ENCODE measurements around the gene TM7SF2. TPM values are rescaled to one million over a fixed set of nuclear protein-coding genes. Genes with fewer than 3 reads are reported as not detected.
A peak's percentile ranks its signal among the peaks of the same experiment; 100 is the strongest.

Gene TM7SF2
- total RNA-seq, 2 experiments from 2014 or later: 20.0 to 20.4 TPM

DNA sequence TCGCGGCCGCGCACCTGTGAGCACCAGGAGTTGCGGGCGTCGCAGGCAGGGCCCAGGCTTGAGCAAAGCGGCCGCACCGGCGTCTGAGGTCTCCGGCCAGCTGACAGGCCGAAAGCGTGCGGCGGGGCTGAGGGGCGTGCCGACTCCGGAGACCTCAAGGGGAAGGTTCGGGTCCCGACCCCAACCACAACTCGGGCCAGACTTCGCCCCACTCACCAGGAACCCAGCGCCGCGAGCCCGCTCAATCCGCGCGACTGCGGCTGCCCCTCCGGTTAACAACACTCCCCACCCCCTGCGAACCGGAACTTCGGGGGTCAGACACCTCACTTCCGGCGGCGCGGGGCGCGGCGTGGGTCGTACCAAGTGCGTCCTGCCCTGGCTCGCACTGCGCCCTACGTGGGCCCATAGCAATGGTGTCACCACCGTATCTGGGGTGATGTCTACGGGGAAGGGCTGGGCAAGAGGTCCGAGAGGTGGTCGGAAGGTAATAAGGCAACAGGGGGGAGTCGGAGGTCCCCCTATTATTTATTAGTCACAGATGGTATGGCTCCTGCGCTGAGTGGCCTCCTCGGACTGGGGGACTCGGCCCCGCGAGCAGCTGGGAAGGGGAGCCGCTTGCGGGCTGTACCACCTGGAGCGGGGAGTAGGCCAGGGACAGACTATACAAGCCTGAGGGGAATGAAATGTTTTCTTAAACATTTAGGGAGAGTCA is 22.7 kb downstream of the TM7SF2 start, which contains the start of gene SYVN1:
SYVN1 (minus strand) TSS at position 280 of the 712 bp plus-strand sequence. CDS start 918 bp downstream, outside the sequence.
- Mint-ChIP-seq H3K27ac (peak within 1 kb of the TSS; percentile 100), H3K27me3 (no peaks in the 10 kb centered on the region), H3K4me3 (peak within 1 kb of the TSS; percentile 99), H3K4me1 (ENCODE audit: low read depth) (peaks cover 45% of the 10 kb centered on the region), H3K36me3 (ENCODE audit: low read depth) (peaks cover 57% of the 10 kb centered on the region), H3K9me3 (no peaks in the 10 kb centered on the region)
- peak within 1 kb of the TSS; percentile 83 for H3K4me3 ChIP-seq (ENCODE audit: low read length)
- CTCF ChIA-PET: interaction anchor here (1.4 to 2.3 kb wide), 6 partner anchors 17 to 121 kb away, joined by 3 to 11 read pairs (median 5); partner anchors contain the start of genes ARL2, TM7SF2 and ZNHIT2
- TF ChIP-seq, protein P1, sequence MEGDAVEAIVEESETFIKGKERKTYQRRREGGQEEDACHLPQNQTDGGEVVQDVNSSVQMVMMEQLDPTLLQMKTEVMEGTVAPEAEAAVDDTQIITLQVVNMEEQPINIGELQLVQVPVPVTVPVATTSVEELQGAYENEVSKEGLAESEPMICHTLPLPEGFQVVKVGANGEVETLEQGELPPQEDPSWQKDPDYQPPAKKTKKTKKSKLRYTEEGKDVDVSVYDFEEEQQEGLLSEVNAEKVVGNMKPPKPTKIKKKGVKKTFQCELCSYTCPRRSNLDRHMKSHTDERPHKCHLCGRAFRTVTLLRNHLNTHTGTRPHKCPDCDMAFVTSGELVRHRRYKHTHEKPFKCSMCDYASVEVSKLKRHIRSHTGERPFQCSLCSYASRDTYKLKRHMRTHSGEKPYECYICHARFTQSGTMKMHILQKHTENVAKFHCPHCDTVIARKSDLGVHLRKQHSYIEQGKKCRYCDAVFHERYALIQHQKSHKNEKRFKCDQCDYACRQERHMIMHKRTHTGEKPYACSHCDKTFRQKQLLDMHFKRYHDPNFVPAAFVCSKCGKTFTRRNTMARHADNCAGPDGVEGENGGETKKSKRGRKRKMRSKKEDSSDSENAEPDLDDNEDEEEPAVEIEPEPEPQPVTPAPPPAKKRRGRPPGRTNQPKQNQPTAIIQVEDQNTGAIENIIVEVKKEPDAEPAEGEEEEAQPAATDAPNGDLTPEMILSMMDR (IDR thresholded peaks at IDR 0.05): no peak
- POLR2A ChIA-PET: interaction anchor here (0.6 to 4.4 kb wide), 37 partner anchors 10 to 1155 kb away, joined by 3 to 136 read pairs (median 6); partner anchors contain the start of genes ARL2, CAPN1, CDC42EP2 and CDCA5
- intact Hi-C loops (cut with DNase I, micrococcal nuclease): loop anchor here (1.0 to 5.0 kb wide), 3 partner anchors 18 to 217 kb away; partner anchors contain the start of genes ATG2A (in 1 of the 2), VPS51 (in 1 of the 2) and ZNHIT2 (in 1 of the 2)
- no peaks in the 10 kb centered on the region for H3K9me3 ChIP-seq (ENCODE audit: control insufficient read depth in 1 of 2, insufficient read depth in 1 of 2, low read length in 2 of 2)
- peak within 1 kb of the TSS; percentile 96 to 99 for H3K27ac ChIP-seq (ENCODE audit: low read depth in 1 of 2, low read length in 2 of 2)
- peak; percentile 86 to 96 (median 90) for DNase-seq
- peaks cover 38% of the 10 kb centered on the region for H3K36me3 ChIP-seq (ENCODE audit: insufficient read depth, low read length)
- peak; percentile 67 for ATAC-seq (ENCODE audit: poor library complexity)
- H3K27me3 ChIP-seq (ENCODE audit: control insufficient read depth in 1 of 2, insufficient read depth in 2 of 2, low read length in 2 of 2): no peaks in the 10 kb centered on the region
- peaks cover 47% of the 10 kb centered on the region for H3K4me1 ChIP-seq (ENCODE audit: insufficient read depth, low read length)

DNA sequence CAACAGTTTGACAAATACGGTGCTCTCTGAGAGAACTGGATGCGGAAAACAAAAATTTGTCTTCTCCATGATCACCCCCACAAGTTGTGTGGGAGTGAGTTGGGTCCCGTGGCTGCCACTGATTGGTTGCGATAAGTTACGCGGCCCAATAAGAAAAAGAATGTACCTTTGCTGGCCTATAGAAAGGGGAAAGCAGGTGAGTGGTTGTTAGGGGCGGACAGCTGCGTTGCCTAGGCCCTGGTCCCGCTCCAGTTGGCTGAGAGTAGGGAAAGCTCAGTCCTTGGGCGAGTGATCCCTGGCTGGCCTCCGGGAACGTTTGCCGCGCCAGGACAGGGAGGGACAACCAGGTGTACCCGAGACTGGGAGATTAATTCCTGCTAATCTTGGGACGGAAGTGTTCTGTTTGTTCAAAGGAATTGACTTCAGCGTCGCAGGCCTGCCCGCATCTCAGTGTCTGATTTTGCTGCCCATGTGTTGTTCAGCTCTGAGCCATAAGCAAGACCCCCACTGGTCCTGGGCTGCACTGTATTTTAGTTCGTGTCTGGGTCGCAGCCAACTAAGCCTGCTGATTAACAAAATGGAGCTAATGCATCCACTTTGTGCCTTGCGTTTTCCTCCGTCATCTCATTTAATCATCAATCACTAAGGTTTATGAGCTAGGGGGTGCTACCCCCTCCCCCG is 23.4 kb downstream of the TM7SF2 start:
- CTCF ChIA-PET: interaction anchor here (1.4 to 2.3 kb wide), 5 partner anchors 18 to 121 kb away, joined by 3 to 11 read pairs (median 5); partner anchors contain the start of genes ARL2, TM7SF2 and ZNHIT2
- H3K9me3 Mint-ChIP-seq: no peaks in the 10 kb centered on the region
- TF ChIP-seq, protein P1 (IDR thresholded peaks at IDR 0.05): no peak

More for the DNA sequence above, 23.4 kb downstream of the TM7SF2 start:
- peaks cover 47% of the 10 kb centered on the region for H3K4me1 ChIP-seq (ENCODE audit: insufficient read depth, low read length)
- intact Hi-C loops (cut with DNase I, micrococcal nuclease): loop anchor here (1.0 to 5.0 kb wide), 4 partner anchors 18 to 218 kb away; partner anchors contain the start of genes ATG2A (in 1 of the 2), CAPN1 (in 1 of the 2), VPS51 (in 1 of the 2) and ZNHIT2 (in 1 of the 2)
- H3K36me3 Mint-ChIP-seq (ENCODE audit: low read depth): peaks cover 51% of the 10 kb centered on the region
- peak overlapping the region; percentile 100 for H3K27ac Mint-ChIP-seq
- peak overlapping the region; percentile 99 for H3K4me3 Mint-ChIP-seq
- H3K36me3 ChIP-seq (ENCODE audit: insufficient read depth, low read length): peaks cover 31% of the 10 kb centered on the region
- peak in 13 of 14 experiments; percentile 70 to 96 (median 75) for DNase-seq
- H3K9me3 ChIP-seq (ENCODE audit: control insufficient read depth in 1 of 2, insufficient read depth in 1 of 2, low read length in 2 of 2): no peaks in the 10 kb centered on the region
- peaks cover 45% of the 10 kb centered on the region for H3K4me1 Mint-ChIP-seq (ENCODE audit: low read depth)
- H3K27me3 Mint-ChIP-seq: no peaks in the 10 kb centered on the region
- H3K4me3 ChIP-seq (ENCODE audit: low read length): peak overlapping the region; percentile 83
- POLR2A ChIA-PET: interaction anchor here (0.6 to 4.4 kb wide), 43 partner anchors 10 to 1154 kb away, joined by 3 to 136 read pairs (median 6); partner anchors contain the start of genes ARL2, CAPN1, CDC42EP2 and CDCA5
- peak; percentile 88 for ATAC-seq (ENCODE audit: poor library complexity)
- no peaks in the 10 kb centered on the region for H3K27me3 ChIP-seq (ENCODE audit: control insufficient read depth in 1 of 2, insufficient read depth in 2 of 2, low read length in 2 of 2)
- peak overlapping the region; percentile 96 to 99 for H3K27ac ChIP-seq (ENCODE audit: low read depth in 1 of 2, low read length in 2 of 2)
